SU-DHL-6 (cell line): ENCODE results near the gene TMEM52B.

Experiments used
- H2AFZ ChIP-seq: fragments of 200-600 bp; sonication (generic); 2 replicates; pipeline ENCODE4 v1.6.1; 2014; ENCODE audit warnings: low read depth, mild to moderate bottlenecking, moderate library complexity, mixed read lengths, antibody characterized with exemption, low read length; ENCODE audit not compliant: severe bottlenecking
- H3F3A ChIP-seq: fragments of 200-600 bp; shearing (Covaris generic); 2 replicates; pipeline ENCODE4 v1.6.0; 2016; ENCODE audit warnings: antibody characterized with exemption, mild to moderate bottlenecking; ENCODE audit not compliant: insufficient read depth
- H3K27ac ChIP-seq: fragments of 200-600 bp; sonication (generic); 2 replicates; pipeline ENCODE4 v1.5.1; 2016; ENCODE audit warnings: low read depth, mild to moderate bottlenecking, low read length, moderate library complexity, mixed read lengths
- H3K27me3 ChIP-seq: fragments of 200-600 bp; sonication (generic), shearing (Covaris generic); 2 replicates; pipeline ENCODE4 v1.6.0; 2014; ENCODE audit warnings: mild to moderate bottlenecking, low read length
- H3K36me3 ChIP-seq: fragments of 200-600 bp; sonication (generic); 2 replicates; pipeline ENCODE4 v1.6.1; 2014; ENCODE audit warnings: mild to moderate bottlenecking, low read length, mixed read lengths
- H3K4me2 ChIP-seq: fragments of 300-600, 200-600 bp; shearing (Covaris generic), sonication (generic); 2 replicates; pipeline ENCODE4 v1.6.0; 2014; ENCODE audit warnings: low read length, low read depth, mild to moderate bottlenecking; ENCODE audit not compliant: poor library complexity, severe bottlenecking
- H3K4me3 ChIP-seq: fragments of 200-600 bp; sonication (generic); 2 replicates; pipeline ENCODE4 v1.5.1; 2014; ENCODE audit warnings: antibody characterized with exemption, low read length, mild to moderate bottlenecking, mixed read lengths; ENCODE audit not compliant: insufficient read depth, poor library complexity, severe bottlenecking
- H3K79me2 ChIP-seq: fragments of 200-600 bp; sonication (generic); 2 replicates; pipeline ENCODE4 v1.6.1; 2014; ENCODE audit warnings: mild to moderate bottlenecking, low read length, moderate library complexity; ENCODE audit not compliant: insufficient read depth
- H3K9ac ChIP-seq: fragments of 200-600 bp; sonication (generic); 2 replicates; pipeline ENCODE4 v1.7.0; 2014; ENCODE audit warnings: mild to moderate bottlenecking, low read length
- H3K9me2 ChIP-seq: fragments of 200-600 bp; sonication (generic); replicated peaks from 2 replicates; pipeline ENCODE4 v1.6.1; 2014; ENCODE audit warnings: low read length; ENCODE audit not compliant: insufficient read depth
- H3K9me3 ChIP-seq: fragments of 200-600 bp; sonication (generic); 2 replicates; pipeline ENCODE4 v1.6.1; 2014; ENCODE audit warnings: low read length, mixed read lengths; ENCODE audit not compliant: insufficient read depth
- H4K20me1 ChIP-seq: fragments of 200-600 bp; sonication (generic); 2 replicates; pipeline ENCODE4 v1.6.1; 2014; ENCODE audit warnings: low read depth, mild to moderate bottlenecking, antibody characterized with exemption, low read length, moderate library complexity, mixed read lengths
- EZH2phosphoT487 ChIP-seq: fragments of 200-600 bp; sonication (generic), shearing (Covaris generic); conservative IDR thresholded peaks from 2 replicates; pipeline ENCODE4 v1.6.1; 2018; ENCODE audit warnings: mild to moderate bottlenecking, antibody characterized with exemption, low read length, moderate library complexity, mixed read lengths
- TF ChIP-seq, protein P1 (sequence below): fragments of 200-600 bp; sonication (generic); IDR thresholded peaks from one replicate; pipeline ENCODE4 v1.5.1; 2017; ENCODE audit warnings: antibody characterized with exemption, mild to moderate bottlenecking, low read length, moderate library complexity; ENCODE audit not compliant: insufficient read depth, poor library complexity, severe bottlenecking

Gene TMEM52B

DNA sequence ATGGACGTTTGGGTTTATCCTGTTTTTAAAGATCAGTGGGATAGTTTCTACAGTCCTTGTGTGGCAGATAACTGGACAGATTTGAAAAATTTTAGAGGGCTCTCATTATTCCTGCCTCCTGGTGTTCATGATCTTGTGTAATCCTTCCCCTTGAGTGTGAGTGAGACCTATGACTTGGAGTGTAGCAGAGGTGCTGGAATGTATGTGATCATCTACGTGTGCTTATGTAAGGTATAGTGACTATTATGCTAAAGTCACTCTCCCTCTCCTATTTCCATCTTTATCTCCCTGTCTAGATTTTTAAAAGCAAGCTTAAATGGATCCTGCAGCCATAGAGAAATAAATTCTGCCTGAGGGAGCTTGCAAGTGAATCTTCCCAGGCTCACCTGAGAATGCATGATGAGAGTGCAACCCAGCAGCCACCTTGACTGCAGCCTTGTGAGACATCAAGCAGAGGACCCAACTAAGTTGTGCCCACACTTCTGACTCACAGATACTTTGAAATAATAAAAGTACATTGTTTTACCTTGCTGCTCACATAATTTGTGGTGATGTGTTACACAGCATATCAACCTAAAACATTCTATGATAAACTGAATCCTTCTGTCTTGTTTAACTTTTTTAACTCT, 3.7 kb upstream of the TMEM52B start:
- Histone ChIP-seq H3K79me2 (no peaks in the 10 kb centered on the region), H3K9me3 (no peaks in the 10 kb centered on the region), H3K4me3 (no peak overlapping the region), H4K20me1 (no peaks in the 10 kb centered on the region), H3K27me3 (no peaks in the 10 kb centered on the region), H3K36me3 (no peaks in the 10 kb centered on the region), H3K27ac (no peak overlapping the region), H2AFZ (no peak overlapping the region), H3F3A (no peaks in the 10 kb centered on the region), H3K9me2 (no peaks in the 10 kb centered on the region), H3K4me2 (no peak overlapping the region), H3K9ac (no peak overlapping the region)
- TF ChIP-seq, protein P1, sequence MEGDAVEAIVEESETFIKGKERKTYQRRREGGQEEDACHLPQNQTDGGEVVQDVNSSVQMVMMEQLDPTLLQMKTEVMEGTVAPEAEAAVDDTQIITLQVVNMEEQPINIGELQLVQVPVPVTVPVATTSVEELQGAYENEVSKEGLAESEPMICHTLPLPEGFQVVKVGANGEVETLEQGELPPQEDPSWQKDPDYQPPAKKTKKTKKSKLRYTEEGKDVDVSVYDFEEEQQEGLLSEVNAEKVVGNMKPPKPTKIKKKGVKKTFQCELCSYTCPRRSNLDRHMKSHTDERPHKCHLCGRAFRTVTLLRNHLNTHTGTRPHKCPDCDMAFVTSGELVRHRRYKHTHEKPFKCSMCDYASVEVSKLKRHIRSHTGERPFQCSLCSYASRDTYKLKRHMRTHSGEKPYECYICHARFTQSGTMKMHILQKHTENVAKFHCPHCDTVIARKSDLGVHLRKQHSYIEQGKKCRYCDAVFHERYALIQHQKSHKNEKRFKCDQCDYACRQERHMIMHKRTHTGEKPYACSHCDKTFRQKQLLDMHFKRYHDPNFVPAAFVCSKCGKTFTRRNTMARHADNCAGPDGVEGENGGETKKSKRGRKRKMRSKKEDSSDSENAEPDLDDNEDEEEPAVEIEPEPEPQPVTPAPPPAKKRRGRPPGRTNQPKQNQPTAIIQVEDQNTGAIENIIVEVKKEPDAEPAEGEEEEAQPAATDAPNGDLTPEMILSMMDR = no peak
- TF ChIP-seq EZH2phosphoT487 = no peak

DNA sequence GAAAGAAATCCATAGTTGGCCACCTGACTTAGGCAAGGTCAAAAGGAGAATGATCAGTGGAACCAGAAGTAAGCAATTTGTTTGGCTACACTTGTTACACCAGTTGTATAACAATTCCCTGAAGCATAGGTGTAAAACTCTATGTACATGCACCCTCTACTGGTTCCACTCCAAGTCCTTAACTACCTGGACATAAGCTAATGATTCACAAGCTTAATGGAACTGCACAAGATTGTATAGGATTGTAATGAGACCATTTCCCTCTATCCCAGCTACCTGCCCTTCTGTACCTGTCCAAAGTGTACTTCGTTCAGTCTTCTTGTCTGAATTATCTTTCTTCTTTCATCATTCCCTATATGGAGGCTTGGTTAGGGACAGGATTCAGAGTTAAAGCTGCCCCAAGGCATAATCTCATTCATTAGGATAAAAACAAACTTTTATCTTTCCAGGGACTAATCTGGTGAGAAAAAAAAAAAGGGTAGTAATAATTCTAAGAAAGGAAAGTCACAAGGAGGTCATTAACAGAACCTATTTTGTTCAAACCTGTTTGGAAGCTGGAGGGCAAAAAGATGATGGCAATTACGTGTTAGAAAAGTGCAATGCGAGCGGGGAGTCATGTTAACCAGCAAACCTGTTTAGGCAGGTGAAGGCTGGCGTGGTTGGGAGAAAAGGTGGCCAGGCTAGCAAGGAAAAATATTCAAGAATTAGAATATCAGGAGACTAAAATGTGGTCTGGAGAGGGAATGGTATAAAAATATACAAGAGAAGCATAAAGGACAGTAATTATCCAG, 2.8 kb upstream of the TMEM52B start:
- Histone ChIP-seq H4K20me1 (no peaks in the 10 kb centered on the region), H3K9me2 (no peaks in the 10 kb centered on the region), H3K4me2 (no peak overlapping the region), H3K27ac (no peak overlapping the region), H3F3A (no peaks in the 10 kb centered on the region), H3K27me3 (no peaks in the 10 kb centered on the region), H3K4me3 (no peak overlapping the region), H3K9ac (no peak overlapping the region), H3K9me3 (no peaks in the 10 kb centered on the region), H3K79me2 (no peaks in the 10 kb centered on the region), H3K36me3 (no peaks in the 10 kb centered on the region), H2AFZ (no peak overlapping the region)
- no peak for TF ChIP-seq EZH2phosphoT487
- TF ChIP-seq, protein P1 = no peak

DNA sequence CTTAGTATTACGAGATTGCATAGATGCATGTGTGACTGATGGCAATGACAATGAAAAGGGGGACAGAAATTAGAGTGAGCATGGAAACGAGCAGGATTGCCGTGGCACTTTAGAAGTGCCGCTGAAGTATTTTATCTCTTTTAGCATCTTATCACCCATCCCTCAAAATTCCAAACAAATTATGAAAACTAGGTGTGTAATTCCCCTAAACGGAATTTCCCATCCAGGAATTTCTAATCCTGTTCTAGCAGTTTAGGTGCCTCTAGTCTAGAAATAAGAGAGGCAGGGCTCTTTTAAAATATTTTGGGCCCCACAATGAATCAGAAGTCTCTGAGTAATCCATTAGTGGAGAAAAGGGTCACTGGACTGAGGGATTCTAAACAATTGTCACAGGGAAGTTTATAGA, 947 bp downstream of the TMEM52B start:
- Histone ChIP-seq H3K9ac (no peak overlapping the region), H2AFZ (no peak overlapping the region), H3K27ac (no peak overlapping the region), H3K36me3 (no peaks in the 10 kb centered on the region), H3K4me2 (no peak overlapping the region), H3K4me3 (no peak overlapping the region), H3K27me3 (no peaks in the 10 kb centered on the region), H3K9me2 (no peaks in the 10 kb centered on the region), H3K9me3 (no peaks in the 10 kb centered on the region), H3K79me2 (no peaks in the 10 kb centered on the region), H3F3A (no peaks in the 10 kb centered on the region), H4K20me1 (no peaks in the 10 kb centered on the region)
- TF ChIP-seq, protein P1 = no peak
- TF ChIP-seq EZH2phosphoT487 = no peak
